Tibial nerve (tissue), 4 donors: ENCODE measurements around the gene HBB. TPM values are rescaled to one million over a fixed set of nuclear protein-coding genes. Genes with fewer than 3 reads are reported as not detected.
"Not testable (repeated sequence)": the region's sequence is repeated elsewhere in the genome, so short reads cannot be mapped to it uniquely, and the experiment has no call there.

ENCODE experiments used
- DNase-seq, 2 donors: peaks; one replicate each; pipeline ENCODE4 v3.0.0-alpha.2; 2019; ENCODE audit warnings: low spot score in 2 of 2
- H3K27ac ChIP-seq, 4 donors: fragments of 200-600 bp; sonication (generic) in 3 of 4; one replicate each; pipeline ENCODE4 v1.5.1; 2017 to 2019; ENCODE audit warnings: mild to moderate bottlenecking in 1 of 4
- H3K27me3 ChIP-seq, 2 donors: fragments of 200-600 bp; sonication (generic) in 1 of 2; one replicate each; pipeline versions ENCODE4 v1.5.1 to v1.6.0; 2017 to 2019
- H3K36me3 ChIP-seq, 3 donors: fragments of 200-600 bp; sonication (generic); one replicate each; pipeline ENCODE4 v1.5.1; 2018 to 2019
- H3K4me1 ChIP-seq, 4 donors: fragments of 200-600 bp; sonication (generic) in 3 of 4; one replicate each; pipeline ENCODE4 v1.5.1; 2017 to 2019
- H3K4me3 ChIP-seq, 4 donors: fragments of 200-600 bp; sonication (generic) in 3 of 4; one replicate each; pipeline ENCODE4 v1.5.1; 2017 to 2019; ENCODE audit warnings: mild to moderate bottlenecking in 1 of 4, moderate library complexity in 1 of 4
- H3K9me3 ChIP-seq, 4 donors: fragments of 200-600 bp; sonication (generic) in 3 of 4; one replicate each; pipeline ENCODE4 v1.5.1; 2017 to 2019
- CTCF ChIP-seq, 5 experiments: fragments of 200-600 bp in 3 of 5; fragments of 450-650 bp in 2 of 5; sonication (generic) in 3 of 5; IDR thresholded peaks; one replicate each; pipeline ENCODE4 v1.5.1; 2016 to 2019; ENCODE audit warnings: antibody characterized with exemption in 5 of 5, mild to moderate bottlenecking in 3 of 5, moderate library complexity in 2 of 5
- EP300 ChIP-seq, 2 donors: sonication (generic); formaldehyde crosslinking; IDR thresholded peaks; one replicate each; pipeline ENCODE4 v1.6.1; 2017; ENCODE audit warnings: antibody characterized with exemption in 2 of 2, mild to moderate bottlenecking in 1 of 2
- POLR2A ChIP-seq, 2 donors: fragments of 450-650 bp; IDR thresholded peaks; one replicate each; pipeline ENCODE4 v1.6.1; 2017; ENCODE audit warnings: antibody characterized with exemption in 2 of 2, mild to moderate bottlenecking in 2 of 2, moderate library complexity in 2 of 2
- WGBS, 2 donors: methylation state at CpG; one replicate each; pipeline ENCODE4 v1.1.5; 2018; 5-methylcytosine and 5-hydroxymethylcytosine counted together
- total RNA-seq, 4 donors: library from RNA; depleted of rRNA; stranded (reverse); fragments of >200 nt; gene quantifications; one replicate each; pipeline ENCODE4 v1.1.0, GENCODE V29; 2016

Gene HBB
- total RNA-seq, 4 donors from 2014 or later = 61.6 to 425 (median 151) TPM; not detected in 1

GRCh38 chr11:5253440-5253839 lies 26.6 kb upstream of the HBB start:
- not testable (repeated sequence) for H3K4me1 ChIP-seq, H3K27ac ChIP-seq, H3K36me3 ChIP-seq, DNase-seq, H3K9me3 ChIP-seq, H3K4me3 ChIP-seq, H3K27me3 ChIP-seq
- 82 to 85% methylated on average over 5 of the region's 5 CpGs for WGBS, 2 donors

GRCh38 chr11:5252919-5253265 lies 26.0 kb upstream of the HBB start:
- no peak overlapping the region for H3K27ac ChIP-seq
- no peaks in the 10 kb centered on the region for H3K9me3 ChIP-seq
- H3K4me1 ChIP-seq = no peaks in the 10 kb centered on the region
- DNase-seq = no peak
- no peaks in the 10 kb centered on the region for H3K36me3 ChIP-seq
- 53 to 55% methylated on average over 1 of the region's 1 CpG for WGBS, 2 donors
- H3K27me3 ChIP-seq = no peaks in the 10 kb centered on the region
- TF ChIP-seq POLR2A (IDR thresholded peaks at IDR 0.05) = no peak
- no peak for TF ChIP-seq EP300 (IDR thresholded peaks at IDR 0.05)
- TF ChIP-seq CTCF (IDR thresholded peaks at IDR 0.05) = no peak
- H3K4me3 ChIP-seq = no peak overlapping the region

GRCh38 chr11:5252192-5252918 lies 25.5 kb upstream of the HBB start:
- TF ChIP-seq POLR2A (IDR thresholded peaks at IDR 0.05) = no peak
- no peak for TF ChIP-seq CTCF (IDR thresholded peaks at IDR 0.05)
- no peak for TF ChIP-seq EP300 (IDR thresholded peaks at IDR 0.05)
- Histone ChIP-seq H3K9me3 (no peaks in the 10 kb centered on the region), H3K27me3 (no peaks in the 10 kb centered on the region), H3K4me1 (no peaks in the 10 kb centered on the region), H3K36me3 (no peaks in the 10 kb centered on the region), H3K27ac (no peak overlapping the region), H3K4me3 (no peak overlapping the region)
- no peak for DNase-seq
- 45 to 49% methylated on average over 9 of the region's 9 CpGs for WGBS, 2 donors

GRCh38 chr11:5251746-5252145 lies 24.9 kb upstream of the HBB start:
- Histone ChIP-seq H3K27me3 (no peaks in the 10 kb centered on the region), H3K4me3 (no peak overlapping the region), H3K27ac (no peak overlapping the region), H3K36me3 (no peaks in the 10 kb centered on the region), H3K4me1 (no peaks in the 10 kb centered on the region), H3K9me3 (no peaks in the 10 kb centered on the region)
- DNase-seq = no peak
- 68 to 73% methylated on average over 2 of the region's 2 CpGs for WGBS, 2 donors
- TF ChIP-seq POLR2A (IDR thresholded peaks at IDR 0.05) = no peak
- TF ChIP-seq CTCF (IDR thresholded peaks at IDR 0.05) = no peak
- no peak for TF ChIP-seq EP300 (IDR thresholded peaks at IDR 0.05)

- H3K27me3 ChIP-seq = no peaks in the 10 kb centered on the region
- no peak for DNase-seq
- no peaks in the 10 kb centered on the region for H3K4me1 ChIP-seq
- H3K9me3 ChIP-seq = no peaks in the 10 kb centered on the region
- no peak overlapping the region for H3K27ac ChIP-seq
- H3K36me3 ChIP-seq = no peaks in the 10 kb centered on the region
- H3K4me3 ChIP-seq = no peak overlapping the region
- TF ChIP-seq POLR2A (IDR thresholded peaks at IDR 0.05) (no peak), EP300 (IDR thresholded peaks at IDR 0.05) (no peak), CTCF (IDR thresholded peaks at IDR 0.05) (no peak)
- WGBS, 2 donors = 88 to 90% methylated on average over 4 of the region's 4 CpGs
Observed at GRCh38 chr11:5250543-5251204, 23.8 kb upstream of the HBB start.

GRCh38 chr11:5249807-5250396 lies 23.0 kb upstream of the HBB start, which contains the start of gene HBG1:
HBG1 (minus strand) TSS chr11:5249857; CDS start chr11:5249804, 53 bp downstream.
- not testable (repeated sequence) for H3K27me3 ChIP-seq, DNase-seq, H3K27ac ChIP-seq, H3K4me1 ChIP-seq, H3K4me3 ChIP-seq, H3K9me3 ChIP-seq, H3K36me3 ChIP-seq
- 65 to 78% methylated on average over 3 of the region's 9 CpGs for whole genome bisulfite sequencing, 2 donors

GRCh38 chr11:5248498-5248897 lies 21.6 kb upstream of the HBB start:
- 78 to 89% methylated on average over 7 of the region's 7 CpGs for WGBS, 2 donors
- H3K4me1 ChIP-seq, H3K27me3 ChIP-seq, DNase-seq, H3K36me3 ChIP-seq, H3K27ac ChIP-seq, H3K9me3 ChIP-seq, H3K4me3 ChIP-seq: not testable (repeated sequence)
